Smooth muscle cell (in vitro differentiated cells): ENCODE data around the gene ARHGAP9. TPM values are rescaled to one million over a fixed set of nuclear protein-coding genes. Genes with fewer than 3 reads are reported as not detected.
A peak's percentile ranks its signal among the peaks of the same experiment; 100 is the strongest.

ENCODE experiments used
- DNase-seq: peaks from one replicate; lab custom pipeline; 2025; ENCODE audit not compliant: unreplicated experiment; lab: John Stamatoyannopoulos, UW
- H2AFZ ChIP-seq: fragments of 200-600 bp; sonication (generic); 2 replicates; pipeline ENCODE4 v1.6.0; 2016; ENCODE audit warnings: antibody characterized with exemption, low read depth, mild to moderate bottlenecking
- H3F3A ChIP-seq: fragments of 200-600 bp; sonication (generic); 2 replicates; pipeline ENCODE4 v1.6.0; 2017; ENCODE audit warnings: antibody characterized with exemption, low read depth
- H3K27ac ChIP-seq: fragments of 200-600 bp; sonication (generic); 2 replicates; pipeline ENCODE4 v1.5.1; 2016; ENCODE audit warnings: low read depth, mild to moderate bottlenecking
- H3K27me3 ChIP-seq: fragments of 200-600 bp; sonication (generic); 2 replicates; pipeline ENCODE4 v1.6.1; 2016; ENCODE audit warnings: low read depth, mild to moderate bottlenecking
- H3K36me3 ChIP-seq: fragments of 200-600 bp; sonication (generic); 2 replicates; pipeline ENCODE4 v1.5.1; 2016; ENCODE audit warnings: low read depth
- H3K4me1 ChIP-seq: fragments of 200-600 bp; sonication (generic); 2 replicates; pipeline ENCODE4 v1.5.1; 2016; ENCODE audit warnings: low read depth
- H3K4me2 ChIP-seq: fragments of 200-600 bp; sonication (generic); 2 replicates; pipeline ENCODE4 v1.6.0; 2016; ENCODE audit warnings: mild to moderate bottlenecking
- H3K4me3 ChIP-seq: fragments of 200-600 bp; sonication (generic); 2 replicates; pipeline ENCODE4 v1.5.1; 2016; ENCODE audit warnings: mild to moderate bottlenecking
- H3K79me2 ChIP-seq: fragments of 200-600 bp; sonication (generic); 2 replicates; pipeline ENCODE4 v1.6.0; 2016; ENCODE audit warnings: low read depth, mild to moderate bottlenecking
- H3K9ac ChIP-seq: fragments of 200-600 bp; sonication (generic); 2 replicates; pipeline ENCODE4 v1.6.0; 2016; ENCODE audit warnings: low read depth
- H3K9me3 ChIP-seq: fragments of 200-600 bp; sonication (generic); replicated peaks from 2 replicates; pipeline ENCODE4 v1.5.1; 2016; ENCODE audit warnings: low read depth
- H4K20me1 ChIP-seq: fragments of 200-600 bp; sonication (generic); 2 replicates; pipeline ENCODE4 v1.6.0; 2016; ENCODE audit warnings: low read depth
- CTCF ChIP-seq: fragments of 200-600 bp; sonication (generic); IDR thresholded peaks from 2 replicates; pipeline ENCODE4 v1.5.1; 2017; ENCODE audit warnings: borderline replicate concordance, mild to moderate bottlenecking, antibody characterized with exemption; ENCODE audit not compliant: insufficient read depth, poor library complexity, severe bottlenecking
- WGBS: methylation state at CpG from one replicate; pipeline ENCODE4 v1.1.7; 2016; ENCODE audit warnings: low lambda C conversion rate; 5-methylcytosine and 5-hydroxymethylcytosine counted together
- polyA plus RNA-seq: library from polyadenylated mRNA; unstranded; fragments of >200 nt; fragmentation: Nextera tagmentation; extraction: Ambion mirVana; gene quantifications from 2 replicates; pipeline ENCODE4 v1.2.1, GENCODE V29; 2016
- total RNA-seq: library from RNA; depleted of rRNA; stranded (reverse); fragments of >200 nt; gene quantifications from 2 replicates; pipeline ENCODE4 v1.2.3, GENCODE V29; 2014

The ARHGAP9 gene
- total and polyA plus RNA-seq, 2 experiments from 2014 or later = 1.3 TPM; not detected in 1

- WGBS = 93% methylated on average over 11 of the region's 11 CpGs
- H3K27ac ChIP-seq = no peak overlapping the region
- H3K4me3 ChIP-seq = peak overlapping the region; percentile 97
- no peak overlapping the region for H2AFZ ChIP-seq
- H3K9ac ChIP-seq = no peak overlapping the region
- no peaks in the 10 kb centered on the region for H3K9me3 ChIP-seq
- peak overlapping the region; percentile 92 for H3K4me2 ChIP-seq
- peaks cover 24% of the 10 kb centered on the region for H3K4me1 ChIP-seq
- H4K20me1 ChIP-seq = peaks cover 40% of the 10 kb centered on the region
- H3K36me3 ChIP-seq = no peaks in the 10 kb centered on the region
- no peak for TF ChIP-seq CTCF
- peaks cover 28% of the 10 kb centered on the region for H3K79me2 ChIP-seq
- H3F3A ChIP-seq = peaks cover 33% of the 10 kb centered on the region
- H3K27me3 ChIP-seq = no peaks in the 10 kb centered on the region
- no peak for DNase-seq
These were observed 45.3 kb upstream of the ARHGAP9 start for GRCh38 chr12:57524814-57525614.

- no peaks in the 10 kb centered on the region for H3K27me3 ChIP-seq
- peak overlapping the region; percentile 92 for H3K4me2 ChIP-seq
- WGBS = 79% methylated on average over 14 of the region's 14 CpGs
- no peaks in the 10 kb centered on the region for H3K9me3 ChIP-seq
- H3K4me1 ChIP-seq = peaks cover 31% of the 10 kb centered on the region
- H4K20me1 ChIP-seq = peaks cover 42% of the 10 kb centered on the region
- H2AFZ ChIP-seq = no peak overlapping the region
- no peak for DNase-seq
- peaks cover 32% of the 10 kb centered on the region for H3F3A ChIP-seq
- peak overlapping the region; percentile 97 for H3K4me3 ChIP-seq
- no peaks in the 10 kb centered on the region for H3K36me3 ChIP-seq
- TF ChIP-seq CTCF = no peak
- H3K27ac ChIP-seq = peak overlapping the region; percentile 97
- peaks cover 37% of the 10 kb centered on the region for H3K79me2 ChIP-seq
- peak overlapping the region; percentile 81 for H3K9ac ChIP-seq
These were observed 44.3 kb upstream of the ARHGAP9 start for GRCh38 chr12:57523706-57524614.

GRCh38 chr12:57522887-57523705 is 43.4 kb upstream of the ARHGAP9 start:
- H3K4me2 ChIP-seq = peak overlapping the region; percentile 92
- peaks cover 39% of the 10 kb centered on the region for H3F3A ChIP-seq
- H3K27me3 ChIP-seq = no peaks in the 10 kb centered on the region
- H3K79me2 ChIP-seq = peaks cover 46% of the 10 kb centered on the region
- WGBS = 2% methylated on average over 15 of the region's 38 CpGs
- peak; percentile 64 for DNase-seq
- peak overlapping the region; percentile 97 for H3K27ac ChIP-seq
- no peaks in the 10 kb centered on the region for H3K36me3 ChIP-seq
- H3K9me3 ChIP-seq = no peaks in the 10 kb centered on the region
- H3K4me1 ChIP-seq = peaks cover 34% of the 10 kb centered on the region
- H4K20me1 ChIP-seq = peaks cover 51% of the 10 kb centered on the region
- peak overlapping the region; percentile 97 for H3K4me3 ChIP-seq
- peak overlapping the region; percentile 81 for H3K9ac ChIP-seq
- TF ChIP-seq CTCF = no peak
- H2AFZ ChIP-seq = no peak overlapping the region
